ENCODE data around the gene HPS1. TPM values are rescaled to one million over a fixed set of nuclear protein-coding genes. Genes with fewer than 3 reads are reported as not detected.

Gene HPS1
- polyA plus RNA-seq, 2 of the 4 experiments (the other 2 are of a cell fraction), result 25.1 to 28.2 TPM

DNA sequence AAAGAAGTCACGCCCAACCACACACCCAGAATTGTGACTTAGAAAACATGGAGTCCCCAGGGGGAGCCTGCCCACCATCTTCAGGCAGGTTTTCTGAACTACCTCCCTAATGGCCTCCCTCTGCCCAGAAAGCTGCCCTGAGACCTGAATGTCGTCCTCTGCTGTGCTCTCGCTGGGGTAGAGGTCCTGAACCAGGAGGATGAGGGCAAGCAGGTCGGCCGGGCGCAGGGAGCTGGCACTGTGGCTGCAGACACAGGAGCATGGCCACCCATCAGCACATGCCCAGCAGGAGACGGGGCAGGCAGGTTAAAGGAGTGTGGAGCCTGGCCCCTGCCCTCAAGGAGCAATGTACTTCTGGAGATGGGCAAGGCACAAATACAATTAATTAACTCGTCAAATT lies 16.3 kb downstream of the HPS1 start:
- ATAC-seq, result no peak
- ChIA-PET POLR2A (no interaction called here), CTCF (no interaction called here)
- FAIRE-seq, result no peak
- Histone ChIP-seq H3K27ac (no peak overlapping the region), H3K9me3 (peaks cover 6% of the 10 kb centered on the region; the same call in 1 of the 3 replicates), H3K4me3 (no peak overlapping the region), H3K4me2 (no peak overlapping the region), H3K4me1 (no peaks in the 10 kb centered on the region)
- DNase-seq (ENCODE audit: low read depth in 1 of 2, low spot score in 1 of 2), result no peak
- 96% methylated on average over 8 of the region's 8 CpGs for WGBS (ENCODE audit: missing lambda C conversion rate)
- TF ChIP-seq, protein P1, sequence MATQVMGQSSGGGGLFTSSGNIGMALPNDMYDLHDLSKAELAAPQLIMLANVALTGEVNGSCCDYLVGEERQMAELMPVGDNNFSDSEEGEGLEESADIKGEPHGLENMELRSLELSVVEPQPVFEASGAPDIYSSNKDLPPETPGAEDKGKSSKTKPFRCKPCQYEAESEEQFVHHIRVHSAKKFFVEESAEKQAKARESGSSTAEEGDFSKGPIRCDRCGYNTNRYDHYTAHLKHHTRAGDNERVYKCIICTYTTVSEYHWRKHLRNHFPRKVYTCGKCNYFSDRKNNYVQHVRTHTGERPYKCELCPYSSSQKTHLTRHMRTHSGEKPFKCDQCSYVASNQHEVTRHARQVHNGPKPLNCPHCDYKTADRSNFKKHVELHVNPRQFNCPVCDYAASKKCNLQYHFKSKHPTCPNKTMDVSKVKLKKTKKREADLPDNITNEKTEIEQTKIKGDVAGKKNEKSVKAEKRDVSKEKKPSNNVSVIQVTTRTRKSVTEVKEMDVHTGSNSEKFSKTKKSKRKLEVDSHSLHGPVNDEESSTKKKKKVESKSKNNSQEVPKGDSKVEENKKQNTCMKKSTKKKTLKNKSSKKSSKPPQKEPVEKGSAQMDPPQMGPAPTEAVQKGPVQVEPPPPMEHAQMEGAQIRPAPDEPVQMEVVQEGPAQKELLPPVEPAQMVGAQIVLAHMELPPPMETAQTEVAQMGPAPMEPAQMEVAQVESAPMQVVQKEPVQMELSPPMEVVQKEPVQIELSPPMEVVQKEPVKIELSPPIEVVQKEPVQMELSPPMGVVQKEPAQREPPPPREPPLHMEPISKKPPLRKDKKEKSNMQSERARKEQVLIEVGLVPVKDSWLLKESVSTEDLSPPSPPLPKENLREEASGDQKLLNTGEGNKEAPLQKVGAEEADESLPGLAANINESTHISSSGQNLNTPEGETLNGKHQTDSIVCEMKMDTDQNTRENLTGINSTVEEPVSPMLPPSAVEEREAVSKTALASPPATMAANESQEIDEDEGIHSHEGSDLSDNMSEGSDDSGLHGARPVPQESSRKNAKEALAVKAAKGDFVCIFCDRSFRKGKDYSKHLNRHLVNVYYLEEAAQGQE (IDR thresholded peaks at IDR 0.05), result no peak
- TF ChIP-seq, protein P2, sequence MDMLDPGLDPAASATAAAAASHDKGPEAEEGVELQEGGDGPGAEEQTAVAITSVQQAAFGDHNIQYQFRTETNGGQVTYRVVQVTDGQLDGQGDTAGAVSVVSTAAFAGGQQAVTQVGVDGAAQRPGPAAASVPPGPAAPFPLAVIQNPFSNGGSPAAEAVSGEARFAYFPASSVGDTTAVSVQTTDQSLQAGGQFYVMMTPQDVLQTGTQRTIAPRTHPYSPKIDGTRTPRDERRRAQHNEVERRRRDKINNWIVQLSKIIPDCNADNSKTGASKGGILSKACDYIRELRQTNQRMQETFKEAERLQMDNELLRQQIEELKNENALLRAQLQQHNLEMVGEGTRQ (IDR thresholded peaks at IDR 0.05), result no peak
- TF ChIP-seq RAD21 (conservative IDR thresholded peaks at IDR 0.05 in 1 of 2, IDR thresholded peaks at IDR 0.05 in 1 of 2) (no peak), RCOR1 (IDR thresholded peaks at IDR 0.05; ENCODE audit: low read depth, low read length) (no peak), CBX8 (IDR thresholded peaks at IDR 0.05) (no peak), CHD4 (IDR thresholded peaks at IDR 0.05; ENCODE audit: borderline replicate concordance) (no peak), HOXA7 (CRISPR knock-in tag; IDR thresholded peaks at IDR 0.05) (no peak), BHLHE40 (IDR thresholded peaks at IDR 0.05; ENCODE audit: low read depth, low read length) (no peak), HEYL (CRISPR knock-in tag; IDR thresholded peaks at IDR 0.05) (no peak), GATA3 (IDR thresholded peaks at IDR 0.05; ENCODE audit: borderline replicate concordance) (no peak), FOSL2 (IDR thresholded peaks at IDR 0.05) (no peak), FOSL2 (CRISPR knock-in tag; IDR thresholded peaks at IDR 0.05) (no peak), JUNB (IDR thresholded peaks at IDR 0.05) (no peak), TFCP2L1 (CRISPR knock-in tag; IDR thresholded peaks at IDR 0.05) (no peak), MAZ (IDR thresholded peaks at IDR 0.05; ENCODE audit: borderline replicate concordance, low read depth, low read length) (no peak), RNF2 (IDR thresholded peaks at IDR 0.05; ENCODE audit: borderline replicate concordance, low read depth) (no peak), MAX (IDR thresholded peaks at IDR 0.05) (no peak), ZNF302 (CRISPR knock-in tag; IDR thresholded peaks at IDR 0.05) (no peak)
- TF ChIP-seq, protein P3, sequence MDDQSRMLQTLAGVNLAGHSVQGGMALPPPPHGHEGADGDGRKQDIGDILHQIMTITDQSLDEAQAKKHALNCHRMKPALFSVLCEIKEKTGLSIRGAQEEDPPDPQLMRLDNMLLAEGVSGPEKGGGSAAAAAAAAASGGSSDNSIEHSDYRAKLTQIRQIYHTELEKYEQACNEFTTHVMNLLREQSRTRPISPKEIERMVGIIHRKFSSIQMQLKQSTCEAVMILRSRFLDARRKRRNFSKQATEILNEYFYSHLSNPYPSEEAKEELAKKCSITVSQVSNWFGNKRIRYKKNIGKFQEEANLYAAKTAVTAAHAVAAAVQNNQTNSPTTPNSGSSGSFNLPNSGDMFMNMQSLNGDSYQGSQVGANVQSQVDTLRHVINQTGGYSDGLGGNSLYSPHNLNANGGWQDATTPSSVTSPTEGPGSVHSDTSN (IDR thresholded peaks at IDR 0.05), result no peak

GRCh38 chr10:98429320-98430072 lies 17.2 kb downstream of the HPS1 start:
- FAIRE-seq (no peak), ATAC-seq (no peak), DNase-seq (ENCODE audit: low read depth in 1 of 2, low spot score in 1 of 2) (no peak)
- Histone ChIP-seq H3K4me2 (no peak overlapping the region), H3K9me3 (peaks cover 6% of the 10 kb centered on the region; the same call in 1 of the 3 replicates), H3K4me3 (no peak overlapping the region), H3K4me1 (no peaks in the 10 kb centered on the region), H3K27ac (no peak overlapping the region)
- ChIA-PET POLR2A (no interaction called here), CTCF (interaction anchor here (1.4 kb wide), 1 partner anchor 119 kb away, joined by 3 read pairs; no protein-coding TSS in a partner anchor)
- no peak for TF ChIP-seq KDM1A (IDR thresholded peaks at IDR 0.05; ENCODE audit: low read depth)
- TF ChIP-seq CHD4 (IDR thresholded peaks at IDR 0.05; ENCODE audit: borderline replicate concordance), result no peak
- no peak for TF ChIP-seq ELK1 (IDR thresholded peaks at IDR 0.05; ENCODE audit: low read depth, low read length)
- TF ChIP-seq EHF (CRISPR knock-in tag; IDR thresholded peaks at IDR 0.05), result no peak
- TF ChIP-seq, protein P3 (IDR thresholded peaks at IDR 0.05), result no peak
- TF ChIP-seq RCOR1 (IDR thresholded peaks at IDR 0.05; ENCODE audit: low read depth, low read length), result no peak
- TF ChIP-seq ZNF302 (CRISPR knock-in tag; IDR thresholded peaks at IDR 0.05), result no peak
- no peak for TF ChIP-seq MAX (IDR thresholded peaks at IDR 0.05)
- TF ChIP-seq RARB (CRISPR knock-in tag; IDR thresholded peaks at IDR 0.05), result no peak
- no peak for TF ChIP-seq POLR2A (IDR thresholded peaks at IDR 0.05; ENCODE audit: low read length)
- TF ChIP-seq RNF2 (IDR thresholded peaks at IDR 0.05; ENCODE audit: borderline replicate concordance, low read depth), result no peak
- 89% methylated on average over 18 of the region's 22 CpGs for WGBS (ENCODE audit: missing lambda C conversion rate)

All from A549 (cell line).